ENCODE measurements around the gene PTPRK. TPM values are rescaled to one million over a fixed set of nuclear protein-coding genes. Genes with fewer than 3 reads are reported as not detected.
A peak's percentile ranks its signal among the peaks of the same experiment; 100 is the strongest.
"Not testable (repeated sequence)": the region's sequence is repeated elsewhere in the genome, so short reads cannot be mapped to it uniquely, and the experiment has no call there.

PTPRK gene
- total RNA-seq, 1 experiment from 2014 or later = 5.5 TPM

DNA sequence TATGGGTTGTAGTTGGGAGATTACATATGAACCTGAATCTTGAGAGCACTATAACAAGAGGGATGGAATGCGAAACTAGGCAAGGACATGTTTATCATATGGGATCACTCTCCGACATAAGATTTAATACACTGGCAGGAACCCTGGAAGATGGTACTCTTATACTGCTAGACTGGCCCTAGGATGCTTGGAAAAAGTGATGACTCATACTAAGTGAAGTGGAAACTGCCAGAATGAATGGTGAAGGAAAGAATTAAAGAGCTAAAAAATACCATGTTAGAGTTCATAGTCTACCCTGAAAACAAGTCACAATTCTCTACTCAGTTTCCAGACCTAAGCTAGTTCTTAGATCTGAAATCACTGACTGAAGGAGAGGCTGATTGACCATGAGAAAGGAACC lies 574.0 kb downstream of the PTPRK start:
- no peak for DNase-seq (ENCODE audit: extremely low read depth, low read depth)

DNA sequence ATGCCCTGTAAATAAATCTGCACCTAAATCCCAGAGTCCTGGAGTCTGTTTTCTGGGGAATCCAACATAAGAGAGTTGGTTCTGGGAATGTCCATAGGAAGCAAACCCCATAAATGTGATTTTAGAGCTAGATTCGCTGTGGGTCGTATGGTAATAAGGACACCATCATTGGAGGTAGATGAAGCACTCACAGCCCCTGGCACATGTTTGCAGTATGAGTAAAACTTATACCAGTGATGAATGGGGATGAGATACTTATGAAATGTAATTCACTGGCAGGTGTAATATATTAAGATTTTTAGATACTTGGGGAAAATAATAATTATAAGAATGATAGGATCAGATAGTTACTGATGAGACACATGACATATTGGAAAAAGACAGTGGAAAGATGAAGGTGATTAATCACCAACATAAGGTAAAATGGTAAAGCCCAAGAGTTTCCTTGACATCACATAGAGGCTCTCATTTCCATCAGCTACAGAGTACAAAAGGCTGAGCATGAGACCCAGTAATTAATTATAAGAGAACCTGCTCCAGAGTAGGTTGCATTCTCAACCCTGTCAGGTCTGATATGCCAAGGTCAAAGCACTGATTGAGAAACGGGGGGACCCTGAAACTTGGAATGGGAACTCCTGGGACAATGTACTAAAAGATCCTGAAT lies 574.8 kb downstream of the PTPRK start:
- DNase-seq (ENCODE audit: extremely low read depth, low read depth) = no peak

DNA sequence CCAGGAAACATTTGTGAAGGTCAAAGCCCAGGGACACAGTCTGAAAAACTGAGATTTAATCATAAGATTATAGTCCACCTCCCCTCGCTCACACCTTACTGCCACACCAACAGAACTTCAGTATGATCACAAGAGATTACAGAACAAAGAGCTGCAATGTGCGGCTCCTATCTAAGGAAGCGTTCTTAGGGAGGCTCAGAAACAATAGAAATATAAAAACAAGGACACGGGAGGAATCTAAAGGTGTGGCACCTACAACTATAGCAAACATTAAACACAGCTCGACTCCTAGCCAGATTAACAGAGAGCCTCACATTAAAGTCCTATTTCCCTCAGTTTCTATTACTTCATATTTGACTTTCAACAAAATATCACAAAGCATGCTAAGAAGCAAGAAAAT lies 579.2 kb downstream of the PTPRK start:
- no peak for DNase-seq (ENCODE audit: extremely low read depth, low read depth)

DNA sequence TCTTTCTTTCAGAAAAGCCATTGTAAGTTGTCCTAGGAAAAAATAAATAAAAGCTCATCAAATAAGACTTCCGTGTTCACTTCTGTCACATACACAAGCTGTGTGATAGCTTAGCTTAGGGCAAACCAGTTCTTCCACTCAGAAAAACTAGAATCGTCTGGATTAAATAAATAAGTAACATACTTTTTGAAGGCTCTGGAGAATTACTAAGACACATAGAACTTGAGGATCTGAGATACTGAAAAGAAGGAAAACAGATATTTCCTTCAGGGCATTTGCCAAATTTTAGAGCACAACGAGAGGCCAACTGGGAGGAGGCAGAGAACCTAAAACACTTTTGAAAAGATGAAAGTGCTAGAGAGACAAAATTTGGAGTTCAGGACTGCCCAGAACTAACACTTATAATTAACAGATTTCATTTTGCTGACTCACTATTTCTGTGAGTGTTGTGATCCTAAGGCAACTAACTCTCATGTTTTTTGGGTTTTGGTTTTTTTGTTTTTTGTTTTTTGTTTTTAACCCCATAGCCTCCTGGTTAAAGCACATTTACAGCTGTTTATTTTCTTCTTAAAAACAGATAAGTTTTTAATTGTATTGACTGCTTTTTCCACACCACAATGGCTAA lies 580.8 kb downstream of the PTPRK start:
- DNase-seq (ENCODE audit: extremely low read depth, low read depth) = no peak

DNA sequence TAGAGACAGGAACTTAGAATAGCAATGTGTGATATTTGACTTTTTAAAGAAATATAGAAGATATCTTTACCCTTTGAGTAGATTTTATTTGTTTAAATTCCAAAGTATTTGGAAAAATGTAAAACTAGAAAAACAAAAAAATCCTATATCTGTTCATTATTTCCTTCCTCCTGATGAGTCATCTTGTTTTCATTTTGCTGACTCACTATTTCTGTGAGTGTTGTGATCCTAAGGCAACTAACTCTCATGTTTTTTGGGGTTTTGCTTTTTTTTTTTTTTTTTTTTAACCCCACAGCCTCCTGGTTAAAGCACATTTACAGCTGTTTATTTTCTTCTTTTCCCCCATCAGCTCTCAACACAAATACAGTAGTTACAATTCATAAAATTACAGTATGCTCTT lies 581.7 kb downstream of the PTPRK start:
- peak; percentile 22 for DNase-seq (ENCODE audit: extremely low read depth, low read depth)

DNA sequence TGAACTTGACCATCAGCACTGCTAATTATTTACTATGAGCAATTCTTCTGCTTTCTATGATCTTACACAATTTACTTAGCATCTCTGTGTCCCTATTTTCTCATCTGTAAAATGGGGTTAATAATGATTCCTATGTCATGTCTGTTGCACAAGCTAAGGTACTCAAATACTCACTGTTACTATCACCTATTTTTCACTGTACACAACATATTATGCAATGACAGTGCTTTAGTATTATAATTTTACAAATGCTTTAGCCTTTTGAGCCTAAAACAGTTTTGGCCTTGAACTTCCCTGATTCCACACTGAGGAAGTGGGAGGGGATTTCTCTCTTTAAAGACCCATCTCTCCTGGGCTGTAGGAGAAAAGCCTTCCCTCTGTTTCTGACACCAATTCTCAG lies 582.7 kb downstream of the PTPRK start:
- DNase-seq (ENCODE audit: extremely low read depth, low read depth) = no peak

DNA sequence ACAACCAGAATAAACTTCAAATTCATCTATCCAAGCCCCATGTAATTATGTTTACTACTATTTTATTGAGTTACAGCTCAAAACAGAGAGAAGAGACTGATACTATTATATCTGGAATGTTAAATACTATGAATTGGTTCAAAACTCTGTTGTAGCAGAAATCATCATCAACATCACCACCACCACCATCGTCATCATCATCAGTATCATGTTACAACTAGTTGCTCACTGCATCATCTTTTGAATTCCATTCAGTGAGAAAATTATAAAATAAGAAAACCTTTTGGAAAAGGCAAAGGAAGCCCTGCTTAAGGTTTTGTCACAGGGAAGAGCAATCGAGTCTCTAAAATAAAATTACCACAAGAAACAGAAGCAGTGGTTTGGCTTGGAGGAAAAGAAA lies 583.3 kb downstream of the PTPRK start:
- no peak for DNase-seq (ENCODE audit: extremely low read depth, low read depth)

DNA sequence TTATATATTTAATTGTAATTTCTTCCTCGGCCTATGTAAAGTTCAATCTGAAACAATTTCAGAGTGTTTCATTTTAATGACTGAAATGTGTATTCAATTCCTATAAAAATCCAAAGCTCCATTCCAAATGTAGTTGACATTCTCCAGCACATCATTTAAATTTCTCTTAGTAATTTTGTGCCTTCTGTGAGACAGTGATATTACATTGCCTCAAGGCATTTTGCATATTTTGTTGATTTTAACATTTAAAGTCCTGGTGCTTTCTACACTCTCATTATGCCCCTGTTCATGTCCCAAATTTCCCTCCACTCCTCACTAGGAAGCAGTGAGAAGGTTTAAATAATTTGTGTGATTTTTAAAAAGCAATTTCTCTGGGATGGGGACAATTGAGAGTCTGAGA lies 585.4 kb downstream of the PTPRK start:
- DNase-seq (ENCODE audit: extremely low read depth, low read depth) = no peak

DNA sequence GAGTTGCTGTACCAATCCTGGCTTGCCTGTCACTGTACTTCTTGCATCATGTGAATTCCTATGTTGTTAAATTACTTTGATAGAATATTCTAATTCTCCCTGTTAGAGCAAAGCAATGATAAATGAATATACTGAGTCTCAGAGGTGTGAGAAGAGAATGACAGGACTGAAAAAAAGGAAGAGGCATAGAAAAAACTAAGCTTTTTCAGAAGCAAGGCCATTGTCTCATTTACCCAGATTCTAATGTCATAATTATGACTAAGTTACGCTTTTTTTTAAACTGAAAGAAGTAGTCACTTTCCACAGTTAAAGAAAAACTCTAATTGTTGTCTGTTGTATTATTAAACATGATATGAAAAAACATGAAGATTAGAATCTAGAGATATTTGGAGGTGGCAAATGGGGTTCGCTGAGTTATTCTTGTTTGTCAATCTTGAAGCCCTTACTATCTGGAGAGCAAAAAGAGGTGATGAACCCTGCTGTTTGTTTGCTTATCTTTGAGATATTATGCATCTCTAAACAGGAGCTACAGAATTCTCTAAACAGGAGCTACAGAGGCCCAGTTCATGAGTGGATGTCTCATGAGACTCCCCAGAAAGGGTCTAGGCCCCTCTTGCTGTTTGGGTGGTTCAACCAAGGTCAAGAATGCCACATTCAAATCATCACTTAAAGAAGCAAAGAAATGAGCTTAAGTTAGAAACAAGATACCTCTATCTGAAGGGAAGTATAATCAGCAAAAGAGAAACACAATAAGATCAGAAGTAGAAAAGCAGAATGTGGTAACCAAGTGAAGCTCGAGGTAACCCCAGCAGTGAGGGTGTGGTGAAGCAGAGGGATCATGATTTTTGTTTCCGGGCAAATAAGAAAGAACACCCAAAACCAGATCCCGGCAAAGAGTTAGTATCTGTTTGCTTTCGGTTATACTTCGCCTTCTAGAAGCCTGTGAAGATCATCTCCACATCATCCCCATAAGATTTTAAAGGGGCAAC lies 586.3 kb downstream of the PTPRK start:
- no peak for DNase-seq (ENCODE audit: extremely low read depth, low read depth)

DNA sequence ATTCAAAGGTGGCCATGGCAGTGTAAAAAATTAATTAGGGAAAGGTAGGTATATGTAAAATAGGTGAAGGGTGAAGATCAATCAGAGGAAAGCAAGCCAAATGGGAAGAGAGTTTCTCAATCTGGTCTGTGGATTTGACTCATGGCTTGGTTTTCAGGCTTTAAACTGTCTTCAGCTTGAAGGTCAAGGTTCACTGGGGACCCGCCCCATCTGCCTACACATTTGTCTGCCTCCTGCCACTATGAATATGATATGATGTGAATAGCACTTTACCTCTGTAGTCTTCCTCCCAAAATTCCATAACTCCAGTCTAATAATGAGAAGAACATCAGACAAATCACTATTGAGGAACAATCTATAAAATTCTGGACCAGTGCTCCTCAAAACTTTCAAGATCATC lies 587.3 kb downstream of the PTPRK start:
- no peak for DNase-seq (ENCODE audit: extremely low read depth, low read depth)

DNA sequence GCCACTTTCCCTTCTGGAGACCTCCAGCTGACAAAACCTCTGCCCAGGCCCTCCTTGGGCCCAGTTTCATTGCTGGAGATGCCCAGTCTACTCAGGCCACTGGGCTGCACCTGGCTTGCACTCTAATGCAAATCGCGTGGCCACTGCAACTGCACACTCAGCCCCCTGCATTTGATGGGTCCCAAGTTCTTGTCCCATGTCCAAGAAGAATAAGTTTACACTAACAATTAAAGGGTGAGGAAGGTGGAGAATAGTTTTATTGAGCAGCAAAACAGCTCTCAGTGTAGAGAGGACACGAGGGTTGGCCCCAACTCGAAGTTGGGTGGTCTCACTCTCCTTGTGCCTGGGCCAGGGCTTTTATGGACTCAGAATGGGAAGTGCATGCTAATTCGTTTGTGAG lies 587.7 kb downstream of the PTPRK start:
- no peak for DNase-seq (ENCODE audit: extremely low read depth, low read depth)

DNA sequence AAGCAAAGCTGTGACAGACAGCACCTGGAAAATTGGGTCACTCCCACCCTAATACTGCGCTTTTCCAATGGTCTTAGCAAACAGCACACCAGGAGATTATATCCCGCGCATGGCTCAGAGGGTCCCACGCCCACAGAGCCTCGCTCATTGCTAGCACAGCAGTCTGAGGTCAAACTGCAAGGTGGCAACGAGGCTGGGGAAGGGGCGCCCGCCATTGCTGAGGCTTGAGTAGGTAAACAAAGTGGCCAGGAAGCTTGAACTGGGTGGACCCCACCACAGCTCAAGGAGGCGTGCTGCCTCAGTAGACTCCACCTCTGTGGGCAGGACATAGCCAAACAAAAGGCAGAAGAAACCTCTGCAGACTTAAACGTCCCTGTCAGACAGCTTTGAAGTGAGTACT lies 594.0 kb downstream of the PTPRK start:
- DNase-seq (ENCODE audit: extremely low read depth, low read depth) = not testable (repeated sequence)

DNA sequence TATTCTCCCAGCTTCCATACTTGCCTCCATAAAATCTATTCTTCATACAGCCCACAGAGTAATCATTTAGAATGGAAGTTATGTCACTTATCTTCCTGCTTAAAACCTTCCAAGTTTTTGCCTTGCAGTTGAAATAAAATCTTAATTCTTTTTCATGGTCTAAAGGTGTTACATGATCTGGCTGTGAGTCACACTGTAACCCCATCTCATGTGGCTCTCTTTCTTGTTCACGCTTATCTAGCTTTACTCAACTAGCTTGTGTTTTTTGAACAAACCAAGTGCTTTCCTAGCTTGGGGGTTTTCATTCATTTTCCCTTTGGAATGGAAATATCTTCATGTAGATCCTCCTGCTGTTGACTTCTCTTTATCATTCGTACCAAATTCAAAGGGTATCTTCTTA lies 596.0 kb downstream of the PTPRK start:
- no peak for DNase-seq (ENCODE audit: extremely low read depth, low read depth)

DNA sequence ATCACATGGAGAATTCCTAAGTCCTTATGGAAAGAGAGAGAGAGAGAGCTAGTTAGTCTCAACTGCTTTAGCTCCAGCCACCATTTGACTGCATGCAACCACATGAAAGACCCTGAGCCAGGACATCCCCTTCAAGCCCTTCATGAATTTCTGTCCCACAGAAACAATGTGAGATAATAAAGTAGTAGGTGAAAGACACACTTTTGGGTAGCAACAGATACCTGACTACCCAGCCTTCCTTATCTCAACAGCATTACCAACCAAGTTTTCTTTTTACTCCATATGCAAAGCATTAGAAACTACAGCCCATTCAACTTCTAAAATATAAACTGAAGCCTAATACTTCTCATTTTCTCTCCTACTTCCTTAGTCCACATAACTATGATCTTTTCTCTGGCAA lies 596.4 kb downstream of the PTPRK start:
- no peak for DNase-seq (ENCODE audit: extremely low read depth, low read depth)

DNA sequence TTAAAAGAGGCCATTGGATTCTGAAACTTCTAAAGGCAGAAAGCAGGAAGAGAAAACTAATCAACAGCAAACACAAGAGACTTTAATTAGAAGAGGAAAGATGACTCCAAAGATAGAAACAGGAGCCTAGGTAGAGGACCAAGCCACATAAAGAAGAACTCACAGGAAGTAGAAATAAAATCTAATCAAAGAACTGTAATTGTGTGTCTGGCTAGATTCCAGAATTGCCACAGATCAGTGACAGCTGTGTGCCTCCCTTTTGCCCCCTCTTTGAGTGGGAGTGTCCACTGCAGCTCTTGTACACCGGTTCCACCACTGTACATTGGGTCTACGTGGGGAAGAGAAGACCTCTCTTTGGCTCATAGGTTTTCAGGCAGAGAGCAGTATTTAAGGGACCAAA lies 597.3 kb downstream of the PTPRK start:
- no peak for DNase-seq (ENCODE audit: extremely low read depth, low read depth)

DNA sequence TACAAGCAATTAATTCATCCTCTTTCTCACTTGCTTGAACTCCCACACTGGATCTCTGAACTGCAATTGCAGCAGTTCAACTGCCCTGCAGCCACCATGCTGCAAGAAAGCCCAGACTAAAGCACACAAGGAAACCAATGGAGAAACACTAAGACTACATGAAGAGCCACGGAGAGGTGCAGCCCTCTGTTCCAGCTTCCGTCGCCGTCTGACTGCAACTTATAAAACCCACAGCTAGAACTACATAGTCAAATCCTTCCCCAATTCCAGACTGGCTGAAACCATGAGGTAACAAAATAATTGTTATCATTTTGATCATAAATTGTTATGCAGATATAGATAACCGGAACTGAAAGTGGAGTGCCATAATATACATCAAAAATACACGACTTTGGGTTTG lies 598.4 kb downstream of the PTPRK start:
- DNase-seq (ENCODE audit: extremely low read depth, low read depth) = no peak

DNA sequence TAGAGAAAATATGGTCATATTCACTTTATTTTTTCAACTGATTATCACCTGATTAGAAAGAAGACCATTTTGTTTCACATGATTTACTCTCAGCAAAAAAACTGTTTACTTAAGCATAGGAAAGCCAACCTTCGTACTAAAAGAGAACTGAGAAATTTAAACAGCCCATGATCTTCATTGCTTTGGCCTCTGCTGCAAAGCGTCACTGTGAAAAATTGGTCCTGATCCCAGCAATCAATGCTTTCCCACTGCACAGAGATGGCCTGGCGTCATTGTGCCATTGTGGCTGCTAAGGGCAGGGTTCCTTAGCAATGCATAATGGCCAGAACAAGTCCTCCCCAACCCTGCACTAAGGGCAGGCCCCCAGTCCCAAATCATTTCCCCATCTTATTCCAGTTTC lies 599.6 kb downstream of the PTPRK start:
- DNase-seq (ENCODE audit: extremely low read depth, low read depth) = no peak

Data from NCI-H460 (cell line).